Measurements from ENCODE around the gene RDX.

- TF ChIP-seq EZH2phosphoT487 (IDR thresholded peaks at IDR 0.05; ENCODE audit: borderline replicate concordance) (no peak), CTCF (conservative IDR thresholded peaks at IDR 0.05; ENCODE audit: low read length) (no peak)
These were observed 5.7 kb downstream of the RDX start for GRCh38 chr11:110290591-110291334.
